HepG2 (cell line): ENCODE data around the gene CD209. TPM values are rescaled to one million over a fixed set of nuclear protein-coding genes. Genes with fewer than 3 reads are reported as not detected.

Experiments
- CBX5 ChIP-seq: sonication (generic); formaldehyde crosslinking; IDR thresholded peaks from 2 replicates; pipeline ENCODE4 v1.4.0; 2020; ENCODE audit warnings: missing genetic modification reagents, borderline replicate concordance
- CCDC6 ChIP-seq: sonication (generic); formaldehyde crosslinking; IDR thresholded peaks from 2 replicates; pipeline ENCODE4 v1.8.1; 2022; ENCODE audit warnings: mild to moderate bottlenecking, missing genetic modification reagents, moderate library complexity
- MTF1 ChIP-seq: sonication (generic); formaldehyde crosslinking; IDR thresholded peaks from 2 replicates; pipeline ENCODE4 v1.5.0; 2020; ENCODE audit warnings: missing genetic modification reagents
- PATZ1 ChIP-seq: sonication (generic); formaldehyde crosslinking; IDR thresholded peaks from 2 replicates; pipeline ENCODE4 v1.4.0; 2020; ENCODE audit warnings: missing genetic modification reagents
- TOPORS ChIP-seq: sonication (generic); formaldehyde crosslinking; IDR thresholded peaks from 2 replicates; pipeline ENCODE4 v1.8.0; 2023; ENCODE audit warnings: mild to moderate bottlenecking, missing genetic modification reagents
- ZNF318 ChIP-seq: sonication (generic); formaldehyde crosslinking; IDR thresholded peaks from 2 replicates; pipeline ENCODE4 v1.4.0; 2020; ENCODE audit warnings: mild to moderate bottlenecking, missing genetic modification reagents
- ZNF326 ChIP-seq: sonication (generic); formaldehyde crosslinking; IDR thresholded peaks from 2 replicates; pipeline ENCODE4 v1.4.0; 2020; ENCODE audit warnings: missing genetic modification reagents, borderline replicate concordance
- ZNF337 ChIP-seq: sonication (generic); formaldehyde crosslinking; IDR thresholded peaks from 2 replicates; pipeline ENCODE4 v1.5.1; 2020; ENCODE audit warnings: missing genetic modification reagents, low read depth, mild to moderate bottlenecking, borderline replicate concordance
- ZNF407 ChIP-seq: sonication (generic); formaldehyde crosslinking; IDR thresholded peaks from one replicate; pipeline ENCODE4 v1.5.1; 2020; ENCODE audit warnings: mild to moderate bottlenecking, missing genetic modification reagents; ENCODE audit errors: not compliant biosample characterization
- polyA plus RNA-seq, 8 experiments: library from polyadenylated mRNA; depleted of rRNA in 3 of 8; stranded (reverse) in 7 of 8; unstranded in 1 of 8; fragments of >200 nt; fragmentation: Illumina TruSeq in 4 of 8; extraction: Trizol in 4 of 8; gene quantifications; 2 replicates each; pipeline versions ENCODE4 v1.2.1 to v1.2.3, GENCODE V29; 2011 to 2016; ENCODE audit warnings: low read depth in 4 of 8, missing spikeins in 1 of 8, mixed read lengths in 1 of 8; ENCODE audit not compliant: insufficient read depth in 1 of 8
- total RNA-seq, 5 experiments: library from RNA; depleted of rRNA; stranded (reverse); fragments of >200 nt; fragmentation: Illumina TruSeq; extraction: Trizol; gene quantifications; 2 replicates each; pipeline ENCODE4 v1.2.3, GENCODE V29; 2016; ENCODE audit warnings: low read depth in 1 of 5

The CD209 gene
- total and polyA plus RNA-seq, 2 of the 13 experiments (the other 11 are each of a cell fraction or from before 2014, with no cell fraction given): not detected

- TF ChIP-seq PATZ1 (CRISPR knock-in tag) (no peak), MTF1 (no peak), ZNF337 (CRISPR knock-in tag) (no peak), TOPORS (CRISPR knock-in tag) (no peak), CBX5 (CRISPR knock-in tag) (no peak), CCDC6 (CRISPR knock-in tag) (no peak), ZNF318 (CRISPR knock-in tag) (no peak), ZNF326 (CRISPR knock-in tag) (no peak), ZNF407 (no peak)
- TF ChIP-seq, all 625 proteins: peak for 0
Measured at GRCh38 chr19:7710616-7711015, 36.7 kb downstream of the CD209 start (continued).
